Measurements from ENCODE around the gene LSM12. TPM values are rescaled to one million over a fixed set of nuclear protein-coding genes. Genes with fewer than 3 reads are reported as not detected.
"Not testable (repeated sequence)": the region's sequence is repeated elsewhere in the genome, so short reads cannot be mapped to it uniquely, and the experiment has no call there.

LSM12 gene
- total and polyA plus RNA-seq, 4 donors, result 14.8 to 54.6 (median 35.6) TPM

DNA sequence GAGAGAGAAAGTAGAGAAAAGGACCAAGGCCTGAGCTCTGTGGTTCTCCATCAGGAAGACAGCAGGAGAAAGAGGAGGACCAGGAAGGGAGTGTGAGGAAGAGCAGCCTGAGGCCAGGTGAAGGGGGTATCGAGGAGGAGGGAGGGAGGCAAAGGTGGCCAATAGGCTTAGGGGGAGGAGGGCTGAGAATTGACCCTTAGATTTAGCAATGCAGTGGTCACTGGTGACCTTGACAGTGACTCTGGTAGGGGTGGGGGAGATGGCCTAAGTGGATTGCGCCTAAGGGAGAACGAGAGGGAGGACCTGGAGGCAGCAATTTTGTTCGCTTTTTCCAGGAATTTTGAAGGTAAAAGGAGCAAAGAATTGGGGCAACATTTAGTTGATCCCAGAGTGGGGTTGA, 67.4 kb downstream of the LSM12 start:
- no peak overlapping the region for H3K9ac ChIP-seq (ENCODE audit: insufficient read depth in 1 of 2, low read length in 2 of 2)
- peaks cover 0 to 28% (median 16%) of the 10 kb centered on the region in 3 donors for H3K27me3 ChIP-seq (ENCODE audit: control insufficient read depth in 3 of 3, insufficient read depth in 3 of 3, low read length in 2 of 3)
- peaks cover 0 to 5% (median 0%) of the 10 kb centered on the region in 5 donors for H3K4me1 ChIP-seq (ENCODE audit: control insufficient read depth in 5 of 5, insufficient read depth in 5 of 5, low read length in 5 of 5)
- H3K27ac ChIP-seq (ENCODE audit: low read depth in 1 of 2, low read length in 1 of 2), result no peak overlapping the region
- H3K36me3 ChIP-seq (ENCODE audit: control insufficient read depth in 4 of 4, insufficient read depth in 4 of 4, low read length in 4 of 4), result no peaks in the 10 kb centered on the region
- H3K4me3 ChIP-seq, result no peak overlapping the region
- WGBS, 2 donors, result 85 to 91% methylated on average over 4 of the region's 4 CpGs
- ATAC-seq (ENCODE audit: insufficient read depth, low FRiP score) (no peak), DNase-seq (no peak)
- peaks cover 0 to 3% (median 0%) of the 10 kb centered on the region in 4 donors for H3K9me3 ChIP-seq (ENCODE audit: control insufficient read depth in 4 of 4, insufficient read depth in 3 of 4, low read length in 3 of 4)
- TF ChIP-seq, protein P1, sequence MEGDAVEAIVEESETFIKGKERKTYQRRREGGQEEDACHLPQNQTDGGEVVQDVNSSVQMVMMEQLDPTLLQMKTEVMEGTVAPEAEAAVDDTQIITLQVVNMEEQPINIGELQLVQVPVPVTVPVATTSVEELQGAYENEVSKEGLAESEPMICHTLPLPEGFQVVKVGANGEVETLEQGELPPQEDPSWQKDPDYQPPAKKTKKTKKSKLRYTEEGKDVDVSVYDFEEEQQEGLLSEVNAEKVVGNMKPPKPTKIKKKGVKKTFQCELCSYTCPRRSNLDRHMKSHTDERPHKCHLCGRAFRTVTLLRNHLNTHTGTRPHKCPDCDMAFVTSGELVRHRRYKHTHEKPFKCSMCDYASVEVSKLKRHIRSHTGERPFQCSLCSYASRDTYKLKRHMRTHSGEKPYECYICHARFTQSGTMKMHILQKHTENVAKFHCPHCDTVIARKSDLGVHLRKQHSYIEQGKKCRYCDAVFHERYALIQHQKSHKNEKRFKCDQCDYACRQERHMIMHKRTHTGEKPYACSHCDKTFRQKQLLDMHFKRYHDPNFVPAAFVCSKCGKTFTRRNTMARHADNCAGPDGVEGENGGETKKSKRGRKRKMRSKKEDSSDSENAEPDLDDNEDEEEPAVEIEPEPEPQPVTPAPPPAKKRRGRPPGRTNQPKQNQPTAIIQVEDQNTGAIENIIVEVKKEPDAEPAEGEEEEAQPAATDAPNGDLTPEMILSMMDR (IDR thresholded peaks at IDR 0.05; ENCODE audit: control extremely low read depth, extremely low read depth), result no peak

- TF ChIP-seq, protein P1 (IDR thresholded peaks at IDR 0.05; ENCODE audit: control extremely low read depth, extremely low read depth), result no peak
- Histone ChIP-seq H3K36me3 (ENCODE audit: control insufficient read depth in 4 of 4, insufficient read depth in 4 of 4, low read length in 4 of 4) (no peaks in the 10 kb centered on the region), H3K4me3 (no peak overlapping the region), H3K27me3 (ENCODE audit: control insufficient read depth in 3 of 3, insufficient read depth in 3 of 3, low read length in 2 of 3) (peaks cover 0 to 24% (median 14%) of the 10 kb centered on the region in 3 donors), H3K27ac (ENCODE audit: low read depth in 1 of 2, low read length in 1 of 2) (no peak overlapping the region), H3K4me1 (ENCODE audit: control insufficient read depth in 5 of 5, insufficient read depth in 5 of 5, low read length in 5 of 5) (peaks cover 0 to 5% (median 0%) of the 10 kb centered on the region in 5 donors), H3K9me3 (ENCODE audit: control insufficient read depth in 4 of 4, insufficient read depth in 3 of 4, low read length in 3 of 4) (peaks cover 0 to 3% (median 0%) of the 10 kb centered on the region in 4 donors), H3K9ac (ENCODE audit: insufficient read depth in 1 of 2, low read length in 2 of 2) (no peak overlapping the region)
- WGBS, 2 donors, result 73 to 85% methylated on average over 3 of the region's 3 CpGs
- DNase-seq (no peak), ATAC-seq (ENCODE audit: insufficient read depth, low FRiP score) (no peak)
Measured at GRCh38 chr17:43998552-43998951, 67.9 kb downstream of the LSM12 start.

- H3K36me3 ChIP-seq (ENCODE audit: control insufficient read depth in 4 of 4, insufficient read depth in 4 of 4, low read length in 4 of 4); H3K4me3 ChIP-seq; H3K4me1 ChIP-seq (ENCODE audit: control insufficient read depth in 5 of 5, insufficient read depth in 5 of 5, low read length in 5 of 5); ATAC-seq (ENCODE audit: insufficient read depth, low FRiP score); H3K27ac ChIP-seq (ENCODE audit: low read depth in 1 of 2, low read length in 1 of 2); H3K9ac ChIP-seq (ENCODE audit: insufficient read depth in 1 of 2, low read length in 2 of 2); H3K9me3 ChIP-seq (ENCODE audit: control insufficient read depth in 4 of 4, insufficient read depth in 3 of 4, low read length in 3 of 4): not testable (repeated sequence)
- 69 to 92% methylated on average over 5 of the region's 5 CpGs for WGBS, 2 donors
- DNase-seq, result peak in 1 of 3 donors; percentile 62
- peaks cover 0 to 15% (median 6%) of the 10 kb centered on the region in 3 donors for H3K27me3 ChIP-seq (ENCODE audit: control insufficient read depth in 3 of 3, insufficient read depth in 3 of 3, low read length in 2 of 3)
Measured at GRCh38 chr17:43997180-43997579, 69.3 kb downstream of the LSM12 start.

DNA sequence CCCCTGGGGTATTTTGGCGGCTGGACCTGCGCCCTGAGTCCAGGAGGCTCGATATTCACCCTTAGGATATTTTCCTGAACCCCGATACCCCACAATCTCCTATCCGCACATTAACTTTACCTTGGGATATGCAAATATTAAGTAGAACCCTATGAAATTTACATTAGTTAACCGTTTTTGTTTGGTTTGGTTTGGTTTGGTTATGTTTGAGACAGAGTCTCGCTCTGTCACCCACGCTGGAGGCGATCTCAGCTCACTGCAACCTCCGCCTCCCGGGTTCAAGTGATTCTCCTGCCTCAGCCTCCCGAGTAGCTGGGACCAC, 71.4 kb downstream of the LSM12 start:
- WGBS, 2 donors, result 19 to 28% methylated on average over 12 of the region's 12 CpGs
- DNase-seq (no peak), ATAC-seq (ENCODE audit: insufficient read depth, low FRiP score) (no peak)
- Histone ChIP-seq H3K4me3 (no peak overlapping the region), H3K27me3 (ENCODE audit: control insufficient read depth in 3 of 3, insufficient read depth in 3 of 3, low read length in 2 of 3) (peaks cover 0 to 14% (median 6%) of the 10 kb centered on the region in 3 donors), H3K36me3 (ENCODE audit: control insufficient read depth in 4 of 4, insufficient read depth in 4 of 4, low read length in 4 of 4) (no peaks in the 10 kb centered on the region), H3K4me1 (ENCODE audit: control insufficient read depth in 5 of 5, insufficient read depth in 5 of 5, low read length in 5 of 5) (peaks cover 0 to 5% (median 0%) of the 10 kb centered on the region in 5 donors), H3K9me3 (ENCODE audit: control insufficient read depth in 4 of 4, insufficient read depth in 3 of 4, low read length in 3 of 4) (peaks cover 0 to 3% (median 0%) of the 10 kb centered on the region in 4 donors), H3K27ac (ENCODE audit: low read depth in 1 of 2, low read length in 1 of 2) (no peak overlapping the region), H3K9ac (ENCODE audit: insufficient read depth in 1 of 2, low read length in 2 of 2) (no peak overlapping the region)
- TF ChIP-seq, protein P1 (IDR thresholded peaks at IDR 0.05; ENCODE audit: control extremely low read depth, extremely low read depth), result no peak

All from lung (tissue), 12 donors.